Psoas muscle (tissue), 8 donors: ENCODE measurements around the gene PRTN3. TPM values are rescaled to one million over a fixed set of nuclear protein-coding genes. Genes with fewer than 3 reads are reported as not detected.

Experiments used
- ATAC-seq, 4 donors: fragments of 200-7000 bp; cut with Tn5 transposase; one replicate each; pipeline ENCODE4 v1.9.1; 2020; ENCODE audit warnings: moderate library complexity in 3 of 4, mild to moderate bottlenecking in 2 of 4
- DNase-seq, 2 donors: peaks; one replicate each; pipeline ENCODE4 v3.0.0-alpha.2; 2020
- H3K27ac ChIP-seq: fragments of 200-600 bp; one replicate; pipeline ENCODE4 v1.8.0; 2022
- H3K27me3 ChIP-seq, 3 donors: fragments of 200-600 bp in 1 of 3; one replicate each; pipeline versions ENCODE4 v1.6.1 to v1.8.0; 2013 to 2022; ENCODE audit warnings: low read length in 2 of 3, mild to moderate bottlenecking in 2 of 3, moderate library complexity in 1 of 3; ENCODE audit not compliant: insufficient read depth in 3 of 3
- H3K36me3 ChIP-seq, 2 donors: fragments of 200-600 bp in 1 of 2; one replicate each; pipeline versions ENCODE4 v1.6.1 to v1.8.0; 2013 to 2022; ENCODE audit warnings: low read depth in 1 of 2, mild to moderate bottlenecking in 1 of 2, moderate library complexity in 1 of 2; ENCODE audit not compliant: insufficient read depth in 1 of 2
- H3K4me1 ChIP-seq: fragments of 200-600 bp; one replicate; pipeline ENCODE4 v1.8.0; 2022
- H3K4me3 ChIP-seq: fragments of 200-600 bp; one replicate; pipeline ENCODE4 v1.8.0; 2022; ENCODE audit warnings: mild to moderate bottlenecking
- H3K9me3 ChIP-seq: fragments of 200-600 bp; one replicate; pipeline ENCODE4 v1.8.0; 2022
- WGBS, 3 donors: extraction: QIAGEN DNeasy Blood & Tissue Kit; methylation state at CpG; one replicate each; pipeline versions ENCODE4 v1.1.6 to v1.1.7; 2013; 5-methylcytosine and 5-hydroxymethylcytosine counted together
- intact Hi-C, 2 donors: fragments of 100-400 bp; cut with DNase I; formaldehyde crosslinking; loops; one replicate each; pipeline versions ENCODE4 v1.11.0 to v1.14.2; 2022
- polyA plus RNA-seq, 3 donors: library from polyadenylated mRNA; stranded (reverse); fragments of 200-250 nt; gene quantifications; one replicate each; pipeline ENCODE4 v1.2.3, GENCODE V29; 2013
- total RNA-seq, 4 donors: library from RNA; stranded (reverse); fragmentation: NEBNext Ultra II Directional in 2 of 4; extraction: Animal tissue kit (Norgen Biotek cat#: 25700) in 2 of 4; gene quantifications; one replicate each; pipeline versions ENCODE4 v1.2.1 to v1.2.4, GENCODE V29; 2021 to 2023
- TF ChIP-seq, protein P1 (sequence below): fragments of 200-600 bp; IDR thresholded peaks from one replicate; pipeline ENCODE4 v1.8.0; 2022; ENCODE audit warnings: antibody characterized with exemption
- donor health status: healthy with polysubstance abuse.
- donor health status: DM: no; HTN: no; CAD: no; lungs with moderate emphysema.
- donor health status: Bipolar disorder and iron deficiency.
- donor health status: healthy.
- donor health status: DM: yes; HTN: yes; CAD: no.
- donor health status: DM: no; HTN: no; CAD: no.
- donor health status: DM: no; HTN: no; CAD: no.
- donor health status: DM: yes; HTN: yes; CAD: no.

Gene PRTN3
- total and polyA plus RNA-seq, 7 donors: 0.04 to 0.34 (median 0.14) TPM; not detected in 3

DNA sequence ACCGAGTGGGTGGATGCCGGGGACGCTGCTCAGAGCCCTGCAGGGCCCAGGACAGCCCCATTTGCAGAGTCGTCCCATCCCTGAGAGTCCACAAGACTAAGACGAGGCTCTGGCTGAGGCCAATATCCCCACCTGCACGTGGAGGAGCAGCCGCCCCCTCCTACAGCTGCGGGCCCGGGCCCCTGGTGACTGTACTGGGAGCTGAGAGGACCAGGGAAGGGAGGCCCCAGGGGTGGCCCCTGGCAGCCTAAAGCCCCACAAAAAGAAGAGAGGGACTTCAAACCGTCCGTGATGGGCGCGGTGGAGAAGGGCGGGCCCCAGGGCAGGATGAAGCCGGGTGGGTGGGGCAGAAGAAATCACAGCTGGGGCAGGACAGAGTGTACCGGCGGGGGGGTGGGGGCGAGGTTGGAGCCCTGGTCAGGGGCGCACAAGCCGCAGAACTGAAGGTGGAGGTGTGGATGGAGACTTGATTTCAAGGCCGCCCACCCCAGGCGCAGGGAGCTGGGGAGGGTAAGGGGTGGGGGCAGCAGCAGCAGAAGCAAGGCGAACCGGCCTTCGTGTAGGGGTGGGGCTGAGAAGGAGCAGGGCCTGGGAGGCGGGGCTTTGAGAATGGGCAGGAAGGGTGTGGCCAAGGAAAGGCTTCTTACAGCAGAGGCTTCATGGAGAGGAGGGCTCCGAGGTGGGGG is 31.6 kb downstream of the PRTN3 start:
- DNase-seq (peak; percentile 60 to 84), ATAC-seq (peak in 2 of 4 donors; percentile 43 to 49)
- Histone ChIP-seq H3K4me3 (no peak overlapping the region), H3K27me3 (no peaks in the 10 kb centered on the region), H3K4me1 (no peaks in the 10 kb centered on the region), H3K36me3 (peaks cover 0 to 70% of the 10 kb centered on the region in 2 donors), H3K9me3 (no peaks in the 10 kb centered on the region), H3K27ac (no peak overlapping the region)
- TF ChIP-seq, protein P1, sequence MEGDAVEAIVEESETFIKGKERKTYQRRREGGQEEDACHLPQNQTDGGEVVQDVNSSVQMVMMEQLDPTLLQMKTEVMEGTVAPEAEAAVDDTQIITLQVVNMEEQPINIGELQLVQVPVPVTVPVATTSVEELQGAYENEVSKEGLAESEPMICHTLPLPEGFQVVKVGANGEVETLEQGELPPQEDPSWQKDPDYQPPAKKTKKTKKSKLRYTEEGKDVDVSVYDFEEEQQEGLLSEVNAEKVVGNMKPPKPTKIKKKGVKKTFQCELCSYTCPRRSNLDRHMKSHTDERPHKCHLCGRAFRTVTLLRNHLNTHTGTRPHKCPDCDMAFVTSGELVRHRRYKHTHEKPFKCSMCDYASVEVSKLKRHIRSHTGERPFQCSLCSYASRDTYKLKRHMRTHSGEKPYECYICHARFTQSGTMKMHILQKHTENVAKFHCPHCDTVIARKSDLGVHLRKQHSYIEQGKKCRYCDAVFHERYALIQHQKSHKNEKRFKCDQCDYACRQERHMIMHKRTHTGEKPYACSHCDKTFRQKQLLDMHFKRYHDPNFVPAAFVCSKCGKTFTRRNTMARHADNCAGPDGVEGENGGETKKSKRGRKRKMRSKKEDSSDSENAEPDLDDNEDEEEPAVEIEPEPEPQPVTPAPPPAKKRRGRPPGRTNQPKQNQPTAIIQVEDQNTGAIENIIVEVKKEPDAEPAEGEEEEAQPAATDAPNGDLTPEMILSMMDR: no peak
- 72 to 83% (median 78%) methylated on average over 26 to 27 of the region's 27 CpGs for WGBS, 3 donors
- intact Hi-C loops: no loop called here

DNA sequence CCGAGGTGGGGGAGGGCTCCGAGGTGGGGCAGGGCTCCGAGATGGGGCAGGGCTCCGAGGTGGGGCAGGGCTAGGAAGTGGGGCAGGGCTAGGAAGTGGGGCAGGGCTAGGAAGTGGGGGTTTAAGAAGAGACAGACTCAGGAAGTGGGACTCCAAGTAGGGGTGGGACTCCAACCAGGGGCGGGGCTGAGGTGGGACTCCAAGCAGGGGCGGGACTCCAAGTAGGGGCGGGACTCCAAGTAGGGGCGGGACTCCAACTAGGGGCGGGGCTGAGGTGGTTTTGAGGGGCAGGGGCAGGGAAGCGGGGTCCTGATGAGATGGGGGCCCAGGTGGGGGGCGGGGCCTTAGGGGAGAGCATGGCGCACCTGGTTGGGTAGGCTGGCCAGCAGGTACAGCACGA is 32.3 kb downstream of the PRTN3 start:
- H3K36me3 ChIP-seq: peaks cover 0 to 63% of the 10 kb centered on the region in 2 donors
- ATAC-seq (peak in 1 of 4 donors; percentile 30), DNase-seq (peak in 1 of 2 donors; percentile 59)
- whole genome bisulfite sequencing, 3 donors: 90 to 92% (median 92%) methylated on average over 6 to 13 of the region's 13 CpGs
- H3K4me1 ChIP-seq: no peaks in the 10 kb centered on the region
- H3K27me3 ChIP-seq: no peaks in the 10 kb centered on the region
- intact Hi-C loops: no loop called here
- TF ChIP-seq, protein P1: no peak
- H3K4me3 ChIP-seq: no peak overlapping the region
- H3K9me3 ChIP-seq: no peaks in the 10 kb centered on the region
- H3K27ac ChIP-seq: no peak overlapping the region

DNA sequence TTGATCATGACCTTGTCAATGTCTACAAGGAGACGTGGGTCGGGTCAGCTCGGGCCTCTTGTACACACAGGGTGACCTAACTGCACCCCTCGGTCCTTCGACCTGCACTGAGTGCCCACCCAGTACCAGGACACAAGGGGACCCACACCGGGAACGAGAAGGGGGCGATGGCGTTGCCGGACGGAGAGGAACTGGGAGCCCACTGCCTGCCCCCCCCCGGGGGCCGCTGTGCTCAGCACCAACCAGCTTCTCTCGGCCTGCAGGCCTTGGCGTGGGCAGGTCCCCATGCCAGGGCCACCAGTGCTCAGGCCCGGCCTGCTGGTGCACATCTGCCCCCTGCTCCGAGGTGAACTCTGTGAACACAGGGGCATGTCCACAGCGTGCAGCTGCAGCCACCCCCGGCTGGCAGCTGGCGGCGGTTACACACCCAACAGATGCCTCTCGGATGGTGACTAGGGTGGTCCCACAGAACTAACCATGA is 32.8 kb downstream of the PRTN3 start:
- intact Hi-C loops: no loop called here
- Histone ChIP-seq H3K9me3 (no peaks in the 10 kb centered on the region), H3K27me3 (no peaks in the 10 kb centered on the region), H3K36me3 (peaks cover 0 to 58% of the 10 kb centered on the region in 2 donors), H3K4me3 (no peak overlapping the region), H3K27ac (no peak overlapping the region), H3K4me1 (no peaks in the 10 kb centered on the region)
- TF ChIP-seq, protein P1: no peak
- DNase-seq: no peak
- ATAC-seq: no peak
- 79 to 85% (median 84%) methylated on average over 22 of the region's 22 CpGs for WGBS, 3 donors

DNA sequence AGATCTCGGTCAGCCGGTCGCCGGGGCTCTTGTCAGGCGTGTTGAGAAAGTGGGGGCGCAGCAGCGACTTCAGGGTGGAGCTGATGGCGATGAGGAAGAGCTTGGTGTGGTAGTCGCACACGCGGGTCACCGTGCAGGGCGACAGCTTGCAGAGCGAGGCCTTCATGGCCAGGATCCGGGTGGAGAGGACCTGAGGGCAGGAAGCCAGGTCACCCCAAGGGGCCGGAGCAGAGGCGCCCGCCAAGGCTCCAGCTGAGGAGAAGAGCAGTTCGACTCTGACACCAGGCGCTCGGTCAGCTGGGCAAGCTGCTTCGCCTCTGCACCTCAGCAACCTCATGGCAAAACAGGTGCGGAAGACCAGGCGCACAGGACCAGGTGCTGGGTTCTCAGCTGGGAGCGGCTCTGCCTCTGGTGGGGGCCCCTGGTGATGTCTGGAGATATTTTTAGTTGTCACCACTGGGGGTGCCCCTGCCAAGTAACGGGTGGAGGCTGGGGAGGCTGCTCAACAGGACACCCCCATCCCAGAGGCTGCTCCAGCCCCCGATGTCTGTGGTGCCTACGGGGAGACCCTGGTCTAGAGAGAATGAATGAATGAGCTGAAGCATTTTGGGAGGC is 34.6 kb downstream of the PRTN3 start:
- no peaks in the 10 kb centered on the region for H3K9me3 ChIP-seq
- peaks cover 0 to 48% of the 10 kb centered on the region in 2 donors for H3K36me3 ChIP-seq
- H3K4me3 ChIP-seq: no peak overlapping the region
- WGBS, 3 donors: 88 to 93% (median 92%) methylated on average over 26 to 28 of the region's 28 CpGs
- TF ChIP-seq, protein P1: no peak
- DNase-seq: no peak
- H3K4me1 ChIP-seq: no peaks in the 10 kb centered on the region
- ATAC-seq: no peak
- no peaks in the 10 kb centered on the region for H3K27me3 ChIP-seq
- intact Hi-C loops: no loop called here
- no peak overlapping the region for H3K27ac ChIP-seq
